K562 (cell line): Measurements from ENCODE around the gene ERVW-1. TPM values are rescaled to one million over a fixed set of nuclear protein-coding genes. Genes with fewer than 3 reads are reported as not detected.
A peak's percentile ranks its signal among the peaks of the same experiment; 100 is the strongest.

ENCODE experiments used
- CTCFL ChIP-seq: IDR thresholded peaks from 2 replicates; pipeline ENCODE4 v1.6.1; 2011; ENCODE audit warnings: borderline replicate concordance, low read depth, mild to moderate bottlenecking, moderate library complexity, low read length; ENCODE audit not compliant: insufficient read depth, poor library complexity, severe bottlenecking
- REST ChIP-seq, 2 experiments: fragments of 450-650 bp; formaldehyde crosslinking in 1 of 2; IDR thresholded peaks; 2 replicates each; pipeline versions ENCODE4 v1.4.0 to v1.6.1; 2014 to 2020; ENCODE audit warnings: mild to moderate bottlenecking in 2 of 2, borderline replicate concordance in 1 of 2, low read depth in 1 of 2
- YY1 ChIP-seq, 3 experiments: IDR thresholded peaks; 2 replicates each; pipeline ENCODE4 v1.6.1; 2011; ENCODE audit warnings: low read length in 2 of 3, mild to moderate bottlenecking in 2 of 3, moderate library complexity in 2 of 3, borderline replicate concordance in 1 of 3, control low read depth in 1 of 3, low read depth in 1 of 3; ENCODE audit not compliant: insufficient read depth in 3 of 3, insufficient replicate concordance in 2 of 3, control insufficient read depth in 1 of 3, insufficient read length in 1 of 3; ENCODE audit errors: extremely low read depth in 1 of 3
- polyA plus RNA-seq, 8 experiments: library from polyadenylated mRNA; depleted of rRNA in 4 of 8; stranded (reverse) in 5 of 8; unstranded in 3 of 8; fragments of >200 nt; fragmentation: Nextera tagmentation in 2 of 8; fragmentation: Illumina TruSeq in 1 of 8; extraction: Ambion mirVana in 2 of 8; extraction: Trizol in 1 of 8; gene quantifications; 2 replicates each; pipeline versions ENCODE4 v1.2.1 to v1.2.3, GENCODE V29; 2011 to 2014; ENCODE audit warnings: inconsistent platforms in 1 of 8, missing spikeins in 1 of 8
- total RNA-seq, 7 experiments: library from RNA; depleted of rRNA in 6 of 7; stranded (reverse); fragments of >200 nt in 6 of 7; fragmentation: Illumina TruSeq in 2 of 7; extraction: Trizol in 2 of 7; gene quantifications; 2 replicates each; pipeline versions ENCODE4 v1.2.1 to v1.2.3, GENCODE V29; 2011 to 2021; ENCODE audit warnings: low replicate concordance in 1 of 7

ERVW-1 gene
- total and polyA plus RNA-seq, 9 of the 15 experiments (the other 6 are each of a cell fraction or from before 2014, with no cell fraction given), result not detected

GRCh38 chr7:92461027-92462003, 16.4 kb downstream of the ERVW-1 start (continued):
- peak; percentile 9 for TF ChIP-seq CTCFL
- peak in 2 of 3 experiments; percentile 64 to 85 for TF ChIP-seq YY1 (IDR thresholded peaks at IDR 0.05; ENCODE audit: borderline replicate concordance in 1 of 3, control insufficient read depth in 1 of 3, extremely low read depth in 1 of 3, insufficient read depth in 3 of 3, insufficient read length in 1 of 3, insufficient replicate concordance in 2 of 3, low read depth in 1 of 3, low read length in 2 of 3)
- TF ChIP-seq REST (IDR thresholded peaks at IDR 0.05; ENCODE audit: borderline replicate concordance), result peak; percentile 41; the same call in 1 of the 2 replicates
- TF ChIP-seq REST (CRISPR knock-in tag; IDR thresholded peaks at IDR 0.05; ENCODE audit: low read depth), result no peak
